Measurements from ENCODE around the gene TRPC4AP. TPM values are rescaled to one million over a fixed set of nuclear protein-coding genes. Genes with fewer than 3 reads are reported as not detected.

Gene TRPC4AP
- total and polyA plus RNA-seq, 12 donors: 33.8 to 87.2 (median 78.1) TPM

GRCh38 chr20:34978092-34978744 lies 114.4 kb downstream of the TRPC4AP start:
- TF ChIP-seq POLR2A (IDR thresholded peaks at IDR 0.05): no peak
- TF ChIP-seq CTCF (IDR thresholded peaks at IDR 0.05): no peak
- 76 to 85% (median 83%) methylated on average over 9 to 10 of the region's 10 CpGs for WGBS, 4 donors
- H3K9me3 ChIP-seq (replicated peaks in 1 of 3): no peaks in the 10 kb centered on the region
- no peak for DNase-seq
- no peaks in the 10 kb centered on the region for H3K27me3 ChIP-seq
- H3K4me3 ChIP-seq: no peak overlapping the region
- no peaks in the 10 kb centered on the region for H3K36me3 ChIP-seq (replicated peaks in 1 of 2)
- intact Hi-C loops (cut with DNase I): no loop called here
- H3K4me1 ChIP-seq (replicated peaks in 1 of 2): peaks cover 0 to 3% of the 10 kb centered on the region in 2 donors
- H3K27ac ChIP-seq: no peak overlapping the region

GRCh38 chr20:34977365-34978091 lies 115.1 kb downstream of the TRPC4AP start:
- TF ChIP-seq POLR2A (IDR thresholded peaks at IDR 0.05): no peak
- Histone ChIP-seq H3K27me3 (no peaks in the 10 kb centered on the region), H3K36me3 (replicated peaks in 1 of 2) (no peaks in the 10 kb centered on the region), H3K27ac (no peak overlapping the region), H3K9me3 (replicated peaks in 1 of 3) (no peaks in the 10 kb centered on the region), H3K4me1 (replicated peaks in 1 of 2) (peaks cover 0 to 3% of the 10 kb centered on the region in 2 donors), H3K4me3 (no peak overlapping the region)
- DNase-seq: no peak
- WGBS, 4 donors: 42 to 59% (median 48%) methylated on average over 9 to 17 of the region's 17 CpGs
- intact Hi-C loops (cut with DNase I): no loop called here

GRCh38 chr20:34976286-34976685 lies 116.3 kb downstream of the TRPC4AP start:
- WGBS, 4 donors: 72 to 92% (median 85%) methylated on average over 10 to 12 of the region's 12 CpGs
- H3K36me3 ChIP-seq (replicated peaks in 1 of 2): no peaks in the 10 kb centered on the region
- H3K9me3 ChIP-seq (replicated peaks in 1 of 3): no peaks in the 10 kb centered on the region
- DNase-seq: no peak
- intact Hi-C loops (cut with DNase I): no loop called here
- TF ChIP-seq CTCF (IDR thresholded peaks at IDR 0.05) (no peak), POLR2A (IDR thresholded peaks at IDR 0.05) (no peak)
- H3K27me3 ChIP-seq: no peaks in the 10 kb centered on the region
- H3K27ac ChIP-seq: no peak overlapping the region
- H3K4me3 ChIP-seq: no peak overlapping the region
- H3K4me1 ChIP-seq (replicated peaks in 1 of 2): peaks cover 0 to 3% of the 10 kb centered on the region in 2 donors

DNA sequence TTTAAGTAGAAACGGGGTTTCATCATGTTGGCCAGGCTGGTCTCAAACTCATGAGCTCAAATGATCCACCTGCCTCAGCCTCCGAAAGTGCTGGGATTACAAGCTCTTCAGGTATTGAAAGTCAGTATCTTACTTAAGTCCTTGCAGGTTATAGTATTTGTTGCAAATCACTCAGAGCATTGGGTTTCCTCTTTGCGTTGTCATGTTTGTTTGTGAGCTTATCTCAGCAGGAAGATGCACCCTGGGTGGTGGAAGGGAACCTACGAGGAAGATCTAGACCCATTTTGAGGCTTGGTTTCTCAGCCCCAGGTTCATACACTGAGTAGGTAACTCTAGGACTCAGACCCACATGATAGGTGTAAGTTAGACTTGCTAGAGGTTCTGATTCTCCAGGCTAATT lies 118.4 kb downstream of the TRPC4AP start:
- TF ChIP-seq CTCF (IDR thresholded peaks at IDR 0.05): no peak
- TF ChIP-seq POLR2A (IDR thresholded peaks at IDR 0.05): no peak
- intact Hi-C loops (cut with DNase I): no loop called here
- Histone ChIP-seq H3K9me3 (replicated peaks in 1 of 3) (no peaks in the 10 kb centered on the region), H3K27ac (no peak overlapping the region), H3K36me3 (replicated peaks in 1 of 2) (no peaks in the 10 kb centered on the region), H3K4me3 (no peak overlapping the region), H3K27me3 (no peaks in the 10 kb centered on the region), H3K4me1 (replicated peaks in 1 of 2) (peaks cover 0 to 3% of the 10 kb centered on the region in 2 donors)
- WGBS, 4 donors: 72 to 96% (median 82%) methylated on average over 4 of the region's 4 CpGs
- DNase-seq: no peak
